Forelimb muscle (tissue), 1 donor: Measurements from ENCODE around the gene NSF. TPM values are rescaled to one million over a fixed set of nuclear protein-coding genes. Genes with fewer than 3 reads are reported as not detected.
"Not testable (repeated sequence)": the region's sequence is repeated elsewhere in the genome, so short reads cannot be mapped to it uniquely, and the experiment has no call there.

Experiments
- DNase-seq: peaks from one replicate; pipeline ENCODE4 v3.0.0-alpha.2; 2013; ENCODE audit warnings: low read depth
- polyA plus RNA-seq: library from polyadenylated mRNA; unstranded; fragments of 120-200 nt; gene quantifications from one replicate; pipeline ENCODE4 v1.2.1, GENCODE V29; 2013; ENCODE audit not compliant: insufficient read length

Gene NSF
- polyA plus RNA-seq, 1 donor, result 16.9 TPM

DNA sequence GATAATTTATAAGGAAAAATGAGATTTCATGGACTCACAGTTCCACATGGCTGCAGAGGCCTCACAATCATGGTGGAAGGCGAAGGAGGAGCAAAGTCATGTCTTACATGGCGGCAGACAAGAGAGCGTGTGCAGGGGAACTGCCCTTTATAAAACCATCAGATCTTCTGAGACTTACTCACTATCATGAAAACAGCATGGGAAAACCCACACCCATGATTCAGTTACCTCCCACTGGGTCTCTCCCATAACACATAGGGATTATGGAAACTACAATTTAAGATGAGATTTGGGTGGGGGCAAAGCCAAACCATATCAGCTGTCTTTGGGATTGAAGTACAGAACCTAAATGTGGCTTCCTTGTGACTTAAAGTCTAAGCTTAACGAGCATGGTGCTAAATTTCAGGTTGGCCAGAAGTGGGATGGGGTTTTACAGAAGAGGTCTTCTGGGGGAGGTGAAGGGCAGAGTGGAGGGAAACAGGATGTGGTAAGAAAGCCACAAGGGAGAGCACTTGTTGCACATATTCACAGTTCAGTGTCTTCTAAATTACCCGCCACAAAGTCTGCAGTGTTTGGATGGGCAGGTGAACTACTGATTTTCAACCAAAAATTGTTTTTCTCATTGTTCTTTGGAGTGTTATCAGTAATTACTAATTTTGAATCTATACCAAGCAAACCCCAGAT lies 38.4 kb downstream of the NSF start:
- not testable (repeated sequence) for DNase-seq

- not testable (repeated sequence) for DNase-seq
Observed at GRCh38 chr17:46632146-46632545, 41.7 kb downstream of the NSF start.

DNA sequence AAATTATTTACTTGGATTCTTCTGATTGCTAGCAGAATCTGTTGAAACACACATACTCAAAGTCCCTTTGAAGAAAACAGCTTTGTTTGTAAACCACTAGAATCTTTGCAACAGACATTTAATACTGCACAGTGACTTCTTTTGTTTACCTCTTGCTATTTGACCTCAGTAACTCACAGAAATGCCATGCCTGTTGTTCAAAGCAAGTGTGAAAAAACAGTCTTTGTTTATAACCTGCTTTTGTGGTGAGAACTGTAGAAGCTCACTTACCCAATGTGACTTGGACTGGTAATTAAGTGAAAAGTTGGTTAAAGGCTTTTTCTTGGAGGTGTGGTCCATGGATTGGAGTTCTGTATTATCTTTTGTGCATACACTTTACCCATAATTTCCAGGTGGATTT lies 44.4 kb downstream of the NSF start:
- not testable (repeated sequence) for DNase-seq

DNA sequence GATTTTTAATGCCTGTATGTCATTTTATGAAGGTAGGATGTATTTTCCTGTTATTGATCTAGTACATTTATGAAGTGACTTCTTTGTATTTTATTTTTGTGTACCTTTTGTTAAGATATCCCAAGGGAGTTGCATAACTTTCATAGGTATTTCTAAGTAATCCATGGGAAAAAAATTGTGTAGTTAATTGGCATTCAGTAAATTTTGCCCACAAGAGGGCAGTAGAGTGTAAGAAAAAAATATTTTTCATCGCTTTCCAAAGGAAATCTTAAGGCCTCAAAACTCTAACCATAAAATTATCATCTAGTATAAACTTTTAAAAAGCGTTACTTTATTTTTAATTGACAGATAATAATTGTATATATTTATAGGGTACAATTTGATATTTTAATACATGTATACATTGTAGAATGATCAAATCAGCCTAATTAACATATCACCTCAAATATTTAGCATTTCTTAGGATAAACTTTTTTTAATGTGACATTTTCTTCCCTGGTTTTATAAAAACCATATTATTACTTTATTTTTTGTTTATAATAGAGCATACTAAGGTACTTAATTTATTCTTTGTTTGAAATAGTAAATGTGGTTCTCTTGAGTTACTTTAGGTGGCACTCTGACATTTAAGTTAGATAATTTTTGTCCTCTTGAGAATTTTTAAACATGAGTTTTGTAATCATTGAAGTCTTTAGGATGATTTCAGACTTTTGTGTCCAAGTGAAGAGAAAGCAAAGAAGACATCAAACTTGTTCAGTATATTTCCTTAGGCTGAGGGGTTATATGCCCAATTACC lies 51.6 kb downstream of the NSF start:
- not testable (repeated sequence) for DNase-seq

DNA sequence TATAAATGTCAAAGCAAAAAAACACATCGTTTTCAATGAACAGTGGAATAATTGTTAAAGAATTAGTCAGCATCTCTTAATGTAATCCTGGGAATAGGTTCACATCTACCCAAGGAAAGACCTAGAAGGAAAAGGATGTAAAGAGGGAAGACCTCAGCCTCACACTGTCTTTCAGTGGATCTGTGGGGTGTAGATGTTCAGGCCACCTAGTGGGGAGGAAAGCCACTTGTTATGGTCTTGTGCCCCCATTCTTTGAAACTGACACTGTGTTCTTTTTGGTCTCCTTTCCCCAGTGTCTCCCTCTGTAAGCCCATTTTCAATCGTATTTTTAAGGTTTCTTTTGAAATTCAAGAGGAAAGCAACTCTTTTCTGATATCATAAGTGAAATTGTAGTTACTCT lies 56.8 kb downstream of the NSF start:
- DNase-seq, result not testable (repeated sequence)

DNA sequence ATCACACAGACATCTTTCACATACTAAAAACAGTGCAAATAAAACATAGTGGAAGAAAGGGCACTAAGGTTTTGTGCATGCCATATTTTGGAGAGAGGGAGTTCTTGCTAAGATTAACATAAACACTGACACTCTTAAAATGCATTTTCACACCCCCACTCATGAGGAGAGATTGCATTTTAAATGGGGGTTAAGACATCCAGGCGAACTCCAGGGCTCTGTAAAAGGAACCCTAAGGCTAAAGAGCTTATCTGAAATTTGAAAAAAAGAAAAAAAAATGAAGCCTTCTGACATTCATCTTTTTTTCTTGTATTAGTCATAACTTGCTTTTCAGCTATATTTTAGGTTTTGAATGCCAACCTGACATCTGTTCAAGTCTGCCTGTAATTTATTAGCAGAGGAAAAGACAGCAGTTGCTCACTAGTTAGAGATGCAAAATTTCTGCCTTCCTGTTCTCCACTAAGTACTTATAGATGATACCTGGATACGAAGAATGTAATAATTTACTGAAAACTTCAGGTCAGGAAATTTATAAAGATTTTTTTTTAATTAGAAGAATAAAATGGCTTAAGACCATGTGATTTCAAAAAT lies 57.3 kb downstream of the NSF start:
- DNase-seq, result not testable (repeated sequence)

DNA sequence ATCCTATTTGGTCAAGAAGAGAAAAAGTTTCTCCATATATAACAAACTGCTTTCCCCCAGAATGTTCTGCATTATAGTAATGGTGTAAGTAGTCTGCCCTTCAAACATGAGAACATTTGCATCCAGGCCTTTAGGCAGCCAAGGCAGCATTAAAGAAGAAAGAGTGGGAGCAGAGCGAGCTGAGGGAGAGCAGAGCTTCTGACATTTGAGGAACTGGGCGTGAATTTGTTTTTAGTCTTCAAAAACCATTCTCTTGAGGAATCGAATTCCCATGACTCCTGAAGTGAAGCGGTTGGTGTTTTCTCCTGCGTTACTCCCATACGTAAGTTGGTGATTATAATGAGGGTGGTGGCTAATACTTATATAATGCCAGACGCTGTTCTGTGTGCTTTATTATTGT lies 58.8 kb downstream of the NSF start:
- not testable (repeated sequence) for DNase-seq

DNA sequence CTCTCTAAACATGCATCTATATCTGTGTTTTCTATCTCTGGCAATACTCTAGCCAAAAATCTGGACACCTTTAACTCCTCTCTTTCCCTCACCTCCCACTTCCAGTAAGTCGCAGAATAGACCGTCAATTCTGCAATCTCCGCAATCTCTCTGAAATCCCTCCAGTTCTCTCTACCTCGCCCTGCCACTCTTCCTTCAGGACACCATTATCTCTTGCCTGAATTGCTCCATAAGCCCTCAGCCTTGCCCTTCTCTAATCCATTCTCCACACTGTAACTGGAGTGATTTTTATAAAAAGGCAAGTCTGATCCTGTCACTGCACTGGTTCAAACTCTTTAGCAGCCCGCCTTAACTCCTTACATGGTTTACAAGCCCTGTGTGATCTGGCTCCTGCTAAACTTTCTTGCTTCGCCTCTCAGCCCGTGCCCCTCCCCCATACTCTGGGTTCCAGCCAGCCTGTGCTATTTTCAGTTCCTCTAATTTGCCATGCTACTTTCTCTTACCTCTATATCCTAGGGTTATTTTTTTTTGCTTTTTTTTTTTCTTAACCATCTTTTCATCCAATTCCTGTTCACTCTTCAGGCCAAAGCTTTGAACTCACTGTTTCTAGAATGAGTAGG lies 61.7 kb downstream of the NSF start:
- not testable (repeated sequence) for DNase-seq

DNA sequence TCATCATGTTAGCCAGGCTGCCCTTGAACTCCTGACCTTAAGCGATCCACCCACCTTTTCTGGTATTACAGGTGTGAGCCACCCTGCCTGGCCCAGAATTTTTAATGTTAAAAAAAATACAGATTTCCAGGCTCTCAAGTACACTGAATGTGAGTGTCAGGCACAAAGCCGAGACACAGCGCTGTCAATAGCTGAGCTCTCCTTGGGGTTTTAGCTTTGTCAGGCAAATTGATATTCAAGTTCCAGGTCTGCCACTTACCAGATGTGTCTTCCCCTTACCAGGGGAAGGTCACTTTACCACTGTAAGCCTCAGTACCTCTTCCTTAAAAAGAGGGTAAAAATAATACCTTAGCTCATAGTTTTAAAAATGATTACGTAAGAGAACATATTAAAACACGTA lies 67.8 kb downstream of the NSF start:
- not testable (repeated sequence) for DNase-seq

DNA sequence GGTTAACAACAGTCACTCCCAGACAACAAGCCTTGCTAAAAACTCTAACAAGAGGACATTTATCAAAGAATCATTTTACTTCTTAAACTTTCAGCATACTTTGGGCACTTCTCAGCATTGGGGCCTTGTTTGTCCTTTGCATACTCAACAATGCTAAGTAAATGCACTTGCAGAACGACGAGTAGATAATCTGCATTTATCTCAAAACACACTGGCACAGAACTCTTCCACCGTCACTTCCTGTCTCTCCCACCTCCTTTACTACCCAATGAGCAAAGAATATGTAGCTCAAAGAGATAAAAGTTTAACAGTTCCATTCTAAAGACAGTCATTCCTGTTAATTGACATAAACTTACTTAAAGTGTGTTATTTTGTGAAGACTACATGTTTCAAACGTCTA lies 69.2 kb downstream of the NSF start:
- DNase-seq, result not testable (repeated sequence)

DNA sequence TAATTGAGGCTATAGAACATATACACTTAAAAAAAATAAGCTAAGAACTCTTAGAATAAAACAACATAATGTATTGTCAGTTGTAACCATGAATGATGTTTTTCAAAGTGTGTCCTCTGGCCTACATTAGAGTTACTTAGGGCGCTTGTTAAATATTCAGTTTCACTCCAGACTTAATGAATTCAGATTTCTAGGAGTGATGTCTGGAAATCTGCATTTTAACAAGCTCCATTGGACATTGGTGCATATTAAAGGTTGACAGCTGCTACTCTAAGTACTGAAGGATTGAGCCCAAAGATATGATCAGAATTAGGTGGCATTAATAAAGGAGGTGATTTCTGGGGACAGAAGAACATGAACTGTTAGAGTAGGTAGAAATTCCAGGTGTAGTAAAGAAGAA lies 72.7 kb downstream of the NSF start:
- DNase-seq, result not testable (repeated sequence)

DNA sequence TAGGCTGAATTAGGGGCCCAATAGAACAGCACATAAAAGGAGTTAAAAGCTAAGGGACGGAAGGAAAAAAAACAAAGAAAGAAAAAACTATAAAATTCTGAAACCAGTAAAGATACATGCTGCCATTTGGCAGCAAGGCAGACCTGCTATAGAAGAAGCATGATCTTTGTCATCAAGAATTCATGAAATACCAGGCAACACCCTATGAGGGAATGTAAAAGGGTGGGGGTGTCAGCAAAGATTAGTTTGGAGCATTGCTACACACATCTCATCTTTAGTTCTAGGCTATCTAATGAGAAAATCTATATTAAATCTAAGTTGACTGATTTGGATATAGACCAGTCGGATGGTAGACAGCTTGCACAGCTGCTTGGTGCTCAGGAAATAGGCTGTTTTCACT lies 73.1 kb downstream of the NSF start:
- DNase-seq, result not testable (repeated sequence)

GRCh38 chr17:46665969-46666368 lies 75.5 kb downstream of the NSF start:
- not testable (repeated sequence) for DNase-seq

DNA sequence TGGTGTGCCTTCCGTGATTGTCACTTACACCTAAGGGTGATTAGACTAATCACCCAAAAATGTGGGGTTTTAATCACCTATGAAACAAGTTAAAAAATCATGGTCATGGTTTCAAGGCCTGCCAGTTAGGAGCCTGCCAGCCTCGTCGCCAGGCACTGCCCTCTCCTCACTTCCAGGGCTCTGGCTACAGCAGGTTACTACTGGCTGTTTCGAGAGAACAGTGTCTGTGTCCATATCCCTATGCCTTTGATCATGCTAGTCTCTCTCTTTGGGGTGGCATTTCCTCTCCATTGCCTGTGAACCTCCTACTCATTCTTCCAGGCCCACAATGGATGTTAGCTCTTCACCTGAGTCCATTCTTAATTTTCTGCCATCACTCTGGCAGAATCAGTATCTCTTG lies 80.3 kb downstream of the NSF start:
- DNase-seq, result not testable (repeated sequence)

GRCh38 chr17:46672777-46673176 lies 82.3 kb downstream of the NSF start:
- DNase-seq, result not testable (repeated sequence)

DNA sequence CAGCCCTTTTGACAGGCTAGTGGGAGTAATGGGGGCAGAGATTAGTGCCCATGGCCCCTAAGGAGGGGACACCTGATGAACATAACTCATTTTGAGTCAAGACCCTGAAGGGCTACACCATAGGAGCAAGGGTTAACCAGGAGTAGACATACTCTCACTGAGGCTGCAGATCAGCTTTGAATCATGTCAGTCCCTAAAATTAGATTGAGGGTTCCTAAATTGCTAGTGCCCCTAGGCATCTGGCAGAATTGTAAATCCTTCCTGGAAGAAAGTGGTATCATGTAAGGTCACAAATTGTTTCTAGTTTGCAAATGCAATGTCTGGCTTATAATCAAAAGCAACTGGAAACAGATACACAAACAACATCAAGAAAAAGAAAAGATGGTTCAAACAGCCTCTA lies 87.3 kb downstream of the NSF start:
- not testable (repeated sequence) for DNase-seq

GRCh38 chr17:46683653-46684052 lies 93.2 kb downstream of the NSF start:
- DNase-seq, result not testable (repeated sequence)

DNA sequence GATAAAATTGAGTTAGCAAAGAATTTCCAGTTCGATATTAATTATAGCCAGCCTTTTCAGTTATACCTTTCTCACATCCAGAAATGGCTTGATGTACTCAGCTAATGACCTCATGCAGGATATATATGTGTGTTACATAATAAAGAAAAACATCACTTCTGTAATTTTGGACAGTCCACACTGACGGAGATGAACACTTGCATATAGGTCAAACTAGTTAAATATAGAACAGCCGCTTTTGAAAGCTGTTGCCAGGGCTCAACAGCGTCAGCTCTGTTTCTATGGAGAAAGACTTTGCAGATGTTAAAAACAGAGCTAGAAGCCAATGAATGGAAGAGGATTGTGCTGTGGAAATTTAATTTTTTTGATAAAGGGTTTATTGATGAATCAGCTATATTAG lies 94.8 kb downstream of the NSF start:
- DNase-seq, result peak; percentile 16

DNA sequence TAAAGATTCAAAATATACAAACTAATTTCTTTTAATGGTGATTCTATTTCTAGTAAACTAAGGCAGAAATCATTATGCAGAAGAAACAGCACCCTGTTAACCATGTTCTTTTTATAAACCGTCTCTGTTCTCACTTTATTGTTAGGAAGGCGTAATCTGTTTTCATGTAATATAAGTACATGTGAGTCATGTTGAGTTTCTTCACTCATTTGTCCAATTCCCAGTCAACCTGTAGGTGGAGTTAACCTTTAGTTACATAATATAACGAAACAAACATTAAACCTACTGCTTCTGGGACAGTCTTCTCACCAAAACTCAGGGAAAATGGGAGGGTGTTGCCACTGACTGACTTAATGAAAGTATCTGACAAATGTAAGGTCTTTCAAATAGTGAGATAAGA lies 101.7 kb downstream of the NSF start:
- not testable (repeated sequence) for DNase-seq

DNA sequence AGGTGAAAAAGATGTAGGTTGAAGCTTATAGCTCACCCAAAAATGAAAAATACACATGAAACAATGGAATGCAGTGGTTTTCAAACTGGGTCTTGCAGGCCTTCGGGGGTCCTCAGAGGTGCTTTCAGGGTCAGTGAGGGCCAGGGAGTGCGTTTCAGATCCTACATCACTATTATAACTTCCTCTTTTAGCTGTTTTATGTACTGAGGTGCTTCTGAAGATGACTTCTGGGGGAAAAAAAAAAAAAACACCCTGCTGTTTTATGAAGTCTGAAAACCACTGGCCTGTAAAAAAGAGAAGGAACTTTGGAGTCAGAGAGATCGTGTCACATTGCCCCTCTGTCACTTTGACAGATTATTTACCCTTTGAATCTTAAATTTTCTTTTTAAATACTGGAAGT lies 102.8 kb downstream of the NSF start:
- DNase-seq, result not testable (repeated sequence)

DNA sequence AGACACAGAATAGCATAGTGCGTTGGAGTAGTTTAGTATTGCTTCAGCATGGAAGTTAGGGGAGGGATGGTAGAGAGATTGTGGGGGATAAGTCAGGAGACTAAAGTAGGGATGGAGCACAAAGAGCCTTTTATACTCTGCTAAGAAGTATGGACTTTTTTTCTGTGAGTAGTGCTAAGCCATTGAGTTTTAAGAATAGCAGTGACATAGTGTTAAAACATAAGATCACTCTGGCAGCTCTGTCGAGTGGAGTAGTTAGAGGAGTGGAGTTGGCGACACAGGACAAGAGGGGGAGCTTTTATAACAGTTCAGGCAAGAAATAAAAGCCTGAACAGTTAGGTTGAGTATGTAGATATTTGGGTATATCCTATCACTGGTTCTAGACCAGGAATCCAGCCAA lies 106.1 kb downstream of the NSF start:
- DNase-seq, result not testable (repeated sequence)

GRCh38 chr17:46699014-46699413 lies 108.5 kb downstream of the NSF start:
- DNase-seq, result not testable (repeated sequence)
